Stimulated activated CD8-positive, alpha-beta memory T cell treated with anti-CD3 and anti-CD28 coated beads, Interleukin-4, amount 100 ng/mL, for 24 hours (primary cell): ENCODE results near the gene GNAO1.

Experiments
- DNase-seq: peaks from one replicate; pipeline ENCODE4 v3.0.0-alpha.2; 2020; ENCODE audit warnings: low read depth

The GNAO1 gene

GRCh38 chr16:56400458-56400857 is 209.2 kb downstream of the GNAO1 start:
- no peak for DNase-seq

DNA sequence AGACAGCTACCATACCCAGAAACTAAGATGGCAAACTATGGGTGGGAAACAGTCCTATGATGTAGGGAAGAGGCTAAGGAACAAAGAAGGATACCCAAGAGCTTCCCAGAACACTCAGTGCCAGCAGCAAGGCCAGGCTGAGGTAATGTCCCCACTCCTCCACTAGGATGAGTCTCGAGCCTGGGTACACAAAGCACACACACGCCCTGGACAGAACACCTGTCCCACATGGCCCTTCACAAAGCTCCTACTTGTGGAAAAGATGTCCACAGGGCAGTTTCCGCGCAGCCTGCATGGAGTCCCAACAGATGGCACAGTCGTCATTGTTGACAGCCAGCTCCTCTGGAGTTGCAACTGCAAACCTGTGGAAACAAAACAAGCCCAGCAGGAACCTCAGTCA is 210.2 kb downstream of the GNAO1 start:
- DNase-seq = no peak

GRCh38 chr16:56405977-56406672 is 214.8 kb downstream of the GNAO1 start:
- no peak for DNase-seq
